GM13977 (cell line): ENCODE results near the gene SLC6A12.
A peak's percentile ranks its signal among the peaks of the same experiment; 100 is the strongest.

Experiments
- DNase-seq: peaks from one replicate; pipeline ENCODE4 v3.0.0; 2012; ENCODE audit warnings: low spot score
- in situ Hi-C: fragments of 300-500 bp; cut with MboI; formaldehyde crosslinking; loops from one replicate; pipeline ENCODE4 v1.12.0; 2022; ENCODE audit warnings: low sequenced_read_pairs, low pct_unique_long_range_greater_than_20kb, mixed read lengths, inconsistent platforms; ENCODE audit not compliant: unreplicated experiment
- TF ChIP-seq, protein P1 (sequence below): IDR thresholded peaks from 2 replicates; pipeline ENCODE4 v1.5.1; 2012; ENCODE audit warnings: mild to moderate bottlenecking, control low read depth; ENCODE audit not compliant: insufficient read depth; ENCODE audit errors: extremely low read depth, missing control alignments

Gene SLC6A12

DNA sequence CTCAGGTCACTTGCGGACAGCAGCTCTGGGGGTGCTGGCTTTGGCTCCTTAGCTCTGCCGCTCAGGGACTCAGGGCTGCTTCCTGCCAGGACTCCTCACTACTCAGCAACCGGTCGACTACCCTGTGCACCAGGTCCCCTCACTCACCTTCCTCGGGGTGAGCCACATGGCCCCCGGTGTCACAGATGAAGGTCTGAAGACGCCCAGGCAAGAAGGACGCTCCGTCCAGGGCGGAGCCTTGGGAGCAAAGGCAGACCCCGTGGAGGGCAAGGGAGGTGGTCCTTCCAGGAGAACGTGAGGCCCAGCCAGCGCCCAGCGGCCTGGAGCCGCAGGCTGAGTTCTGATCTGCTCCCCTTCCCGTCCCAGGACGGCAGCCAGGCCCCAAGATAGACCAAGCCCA is 32.0 kb downstream of the SLC6A12 start:
- TF ChIP-seq, protein P1, sequence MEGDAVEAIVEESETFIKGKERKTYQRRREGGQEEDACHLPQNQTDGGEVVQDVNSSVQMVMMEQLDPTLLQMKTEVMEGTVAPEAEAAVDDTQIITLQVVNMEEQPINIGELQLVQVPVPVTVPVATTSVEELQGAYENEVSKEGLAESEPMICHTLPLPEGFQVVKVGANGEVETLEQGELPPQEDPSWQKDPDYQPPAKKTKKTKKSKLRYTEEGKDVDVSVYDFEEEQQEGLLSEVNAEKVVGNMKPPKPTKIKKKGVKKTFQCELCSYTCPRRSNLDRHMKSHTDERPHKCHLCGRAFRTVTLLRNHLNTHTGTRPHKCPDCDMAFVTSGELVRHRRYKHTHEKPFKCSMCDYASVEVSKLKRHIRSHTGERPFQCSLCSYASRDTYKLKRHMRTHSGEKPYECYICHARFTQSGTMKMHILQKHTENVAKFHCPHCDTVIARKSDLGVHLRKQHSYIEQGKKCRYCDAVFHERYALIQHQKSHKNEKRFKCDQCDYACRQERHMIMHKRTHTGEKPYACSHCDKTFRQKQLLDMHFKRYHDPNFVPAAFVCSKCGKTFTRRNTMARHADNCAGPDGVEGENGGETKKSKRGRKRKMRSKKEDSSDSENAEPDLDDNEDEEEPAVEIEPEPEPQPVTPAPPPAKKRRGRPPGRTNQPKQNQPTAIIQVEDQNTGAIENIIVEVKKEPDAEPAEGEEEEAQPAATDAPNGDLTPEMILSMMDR, result no peak
- DNase-seq, result no peak
- in situ Hi-C loops, result no loop called here

DNA sequence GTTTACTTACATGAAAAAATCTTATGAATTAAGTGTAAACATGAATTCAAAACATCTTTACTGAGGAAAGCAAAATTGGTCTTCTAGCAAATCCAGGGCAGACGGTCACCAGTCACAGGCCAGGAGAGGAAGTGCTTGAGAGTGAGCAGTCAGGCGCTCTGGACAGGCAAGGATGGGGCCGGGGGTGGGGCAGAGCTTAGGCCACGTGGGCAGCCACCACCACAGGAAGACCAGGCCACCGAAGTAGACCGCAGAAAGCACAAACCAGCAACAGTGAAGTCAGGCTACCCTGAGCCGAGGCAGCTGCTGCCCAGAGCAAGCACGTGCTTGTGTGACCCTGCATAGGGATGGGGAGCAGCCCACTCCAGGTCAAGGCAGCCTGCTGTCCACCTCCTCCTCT is 33.5 kb downstream of the SLC6A12 start:
- TF ChIP-seq, protein P1, result no peak
- in situ Hi-C loops, result no loop called here
- DNase-seq, result peak; percentile 84

- TF ChIP-seq, protein P1, result no peak
- no peak for DNase-seq
- in situ Hi-C loops, result no loop called here
Measured at GRCh38 chr12:179885-180284, 34.1 kb downstream of the SLC6A12 start.

GRCh38 chr12:179131-179884 is 34.6 kb downstream of the SLC6A12 start:
- DNase-seq, result no peak
- in situ Hi-C loops, result no loop called here
- TF ChIP-seq, protein P1, result no peak

DNA sequence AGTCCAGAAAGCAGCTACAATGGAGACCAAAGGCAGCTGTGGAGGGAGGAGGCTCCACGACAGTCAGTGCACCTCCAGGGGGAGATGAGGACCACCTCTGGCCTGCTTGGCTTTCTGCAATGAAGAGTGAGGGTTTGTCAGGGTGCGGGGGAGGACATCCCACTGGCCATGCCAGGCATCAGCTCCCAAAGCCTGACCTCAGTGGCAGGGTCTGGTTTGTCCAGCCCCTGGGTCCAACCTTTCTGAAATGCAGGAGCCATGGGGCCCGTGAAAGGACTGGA is 35.2 kb downstream of the SLC6A12 start:
- in situ Hi-C loops, result no loop called here
- TF ChIP-seq, protein P1, result no peak
- no peak for DNase-seq

DNA sequence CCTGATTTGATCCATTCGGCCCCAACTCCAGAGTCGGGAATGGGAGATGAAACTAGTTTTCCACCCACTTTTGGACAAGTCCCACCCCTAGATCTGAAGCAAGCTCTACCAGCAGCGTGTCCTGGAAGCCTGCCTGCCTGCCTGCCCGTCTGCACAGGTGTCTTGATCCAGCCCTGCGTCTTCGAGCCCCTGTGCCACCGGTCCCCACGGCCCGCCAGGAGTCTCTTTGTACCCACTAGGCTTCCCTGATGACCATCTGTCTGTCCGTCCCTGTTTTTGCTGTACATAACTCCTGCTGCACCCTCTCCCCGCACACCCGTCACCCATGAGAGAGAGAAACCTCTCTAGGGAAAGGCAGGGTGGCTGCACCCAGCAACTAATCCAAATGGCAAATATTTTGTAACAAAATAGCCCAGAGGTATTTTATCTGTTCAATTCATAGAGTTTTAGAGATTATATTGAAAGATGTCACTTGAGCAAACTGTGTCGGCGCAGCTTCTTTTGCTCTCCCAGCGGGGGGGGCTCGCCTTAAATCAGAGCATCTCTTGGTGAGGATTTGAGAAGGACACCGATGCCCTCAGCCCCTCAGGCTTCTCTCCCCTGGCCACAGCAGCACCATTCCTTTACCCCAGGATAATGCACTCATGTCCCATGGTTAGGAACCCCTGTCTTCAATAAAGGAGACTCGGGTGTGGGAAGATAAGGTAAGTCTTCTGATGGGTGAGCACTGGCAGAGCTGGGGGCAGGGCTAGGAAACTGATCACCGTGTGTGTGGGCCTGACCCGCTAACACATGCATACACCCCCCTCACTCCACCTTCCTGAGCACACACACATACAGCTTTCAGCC is 35.8 kb downstream of the SLC6A12 start:
- TF ChIP-seq, protein P1, result no peak
- in situ Hi-C loops, result no loop called here
- DNase-seq, result no peak
